HL-60 (cell line): Measurements from ENCODE around the gene RESF1.

Experiments
- DNase-seq, 2 experiments: peaks; one replicate each; pipeline ENCODE4 v3.0.0-alpha.2; 2010 to 2020; ENCODE audit warnings: low read depth in 1 of 2, low spot score in 1 of 2
- H3K27ac ChIP-seq: fragments of 250-450 bp; sonication (Bioruptor Pico); replicated peaks from 2 replicates; pipeline ENCODE4 v1.5.1; 2020; ENCODE audit warnings: mild to moderate bottlenecking, moderate library complexity
- H3K27me3 ChIP-seq: fragments of 250-450 bp; sonication (Bioruptor Pico); 2 replicates; pipeline ENCODE4 v1.5.1; 2021; ENCODE audit warnings: mild to moderate bottlenecking, moderate library complexity; ENCODE audit not compliant: insufficient read depth, poor library complexity, severe bottlenecking
- H3K4me3 ChIP-seq: replicated peaks from 2 replicates; pipeline ENCODE4 v1.5.1; 2011; ENCODE audit warnings: mild to moderate bottlenecking, control low read depth, low read length; ENCODE audit not compliant: insufficient read depth
- GABPA ChIP-seq: IDR thresholded peaks from 2 replicates; pipeline ENCODE4 v1.6.1; 2012; ENCODE audit warnings: low read depth
- POLR2AphosphoS5 ChIP-seq: IDR thresholded peaks from 2 replicates; pipeline ENCODE4 v1.6.1; 2012; ENCODE audit warnings: low read depth
- SPI1 ChIP-seq: IDR thresholded peaks from 2 replicates; pipeline ENCODE4 v1.6.1; 2012; ENCODE audit warnings: low read depth, mild to moderate bottlenecking, borderline replicate concordance
- TF ChIP-seq, protein P1 (sequence below): IDR thresholded peaks from one replicate; pipeline ENCODE4 v1.5.1; 2011; ENCODE audit warnings: low read length, control low read depth, inconsistent platforms; ENCODE audit not compliant: insufficient read depth
- TF ChIP-seq, protein P2 (sequence below): IDR thresholded peaks from 2 replicates; pipeline ENCODE4 v1.6.1; 2012; ENCODE audit warnings: low read depth; ENCODE audit not compliant: insufficient replicate concordance

RESF1 gene

DNA sequence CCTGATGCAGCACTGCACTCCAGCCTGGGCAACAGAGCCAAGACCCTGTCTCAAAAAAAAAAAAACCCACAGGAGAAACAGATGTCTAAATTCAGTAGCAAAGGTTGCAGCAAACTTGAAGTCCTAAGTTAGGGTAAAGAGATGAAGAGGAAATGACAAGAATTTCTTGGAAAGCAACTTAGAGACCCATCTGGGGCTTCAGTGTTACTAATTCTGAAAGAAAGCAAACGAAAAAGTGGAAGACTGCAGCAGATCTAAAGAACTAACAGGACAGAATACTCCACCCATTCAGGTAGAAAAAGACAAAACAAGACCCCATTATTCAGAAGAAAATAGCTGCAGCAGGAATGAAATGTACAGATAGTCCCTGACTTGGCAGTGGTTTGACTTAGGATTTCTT is 31.9 kb downstream of the RESF1 start:
- no peak for DNase-seq
- H3K27ac ChIP-seq, result no peak overlapping the region
- TF ChIP-seq POLR2AphosphoS5 (no peak), GABPA (no peak), SPI1 (no peak)
- TF ChIP-seq, protein P1, sequence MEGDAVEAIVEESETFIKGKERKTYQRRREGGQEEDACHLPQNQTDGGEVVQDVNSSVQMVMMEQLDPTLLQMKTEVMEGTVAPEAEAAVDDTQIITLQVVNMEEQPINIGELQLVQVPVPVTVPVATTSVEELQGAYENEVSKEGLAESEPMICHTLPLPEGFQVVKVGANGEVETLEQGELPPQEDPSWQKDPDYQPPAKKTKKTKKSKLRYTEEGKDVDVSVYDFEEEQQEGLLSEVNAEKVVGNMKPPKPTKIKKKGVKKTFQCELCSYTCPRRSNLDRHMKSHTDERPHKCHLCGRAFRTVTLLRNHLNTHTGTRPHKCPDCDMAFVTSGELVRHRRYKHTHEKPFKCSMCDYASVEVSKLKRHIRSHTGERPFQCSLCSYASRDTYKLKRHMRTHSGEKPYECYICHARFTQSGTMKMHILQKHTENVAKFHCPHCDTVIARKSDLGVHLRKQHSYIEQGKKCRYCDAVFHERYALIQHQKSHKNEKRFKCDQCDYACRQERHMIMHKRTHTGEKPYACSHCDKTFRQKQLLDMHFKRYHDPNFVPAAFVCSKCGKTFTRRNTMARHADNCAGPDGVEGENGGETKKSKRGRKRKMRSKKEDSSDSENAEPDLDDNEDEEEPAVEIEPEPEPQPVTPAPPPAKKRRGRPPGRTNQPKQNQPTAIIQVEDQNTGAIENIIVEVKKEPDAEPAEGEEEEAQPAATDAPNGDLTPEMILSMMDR, result no peak
- TF ChIP-seq, protein P2, sequence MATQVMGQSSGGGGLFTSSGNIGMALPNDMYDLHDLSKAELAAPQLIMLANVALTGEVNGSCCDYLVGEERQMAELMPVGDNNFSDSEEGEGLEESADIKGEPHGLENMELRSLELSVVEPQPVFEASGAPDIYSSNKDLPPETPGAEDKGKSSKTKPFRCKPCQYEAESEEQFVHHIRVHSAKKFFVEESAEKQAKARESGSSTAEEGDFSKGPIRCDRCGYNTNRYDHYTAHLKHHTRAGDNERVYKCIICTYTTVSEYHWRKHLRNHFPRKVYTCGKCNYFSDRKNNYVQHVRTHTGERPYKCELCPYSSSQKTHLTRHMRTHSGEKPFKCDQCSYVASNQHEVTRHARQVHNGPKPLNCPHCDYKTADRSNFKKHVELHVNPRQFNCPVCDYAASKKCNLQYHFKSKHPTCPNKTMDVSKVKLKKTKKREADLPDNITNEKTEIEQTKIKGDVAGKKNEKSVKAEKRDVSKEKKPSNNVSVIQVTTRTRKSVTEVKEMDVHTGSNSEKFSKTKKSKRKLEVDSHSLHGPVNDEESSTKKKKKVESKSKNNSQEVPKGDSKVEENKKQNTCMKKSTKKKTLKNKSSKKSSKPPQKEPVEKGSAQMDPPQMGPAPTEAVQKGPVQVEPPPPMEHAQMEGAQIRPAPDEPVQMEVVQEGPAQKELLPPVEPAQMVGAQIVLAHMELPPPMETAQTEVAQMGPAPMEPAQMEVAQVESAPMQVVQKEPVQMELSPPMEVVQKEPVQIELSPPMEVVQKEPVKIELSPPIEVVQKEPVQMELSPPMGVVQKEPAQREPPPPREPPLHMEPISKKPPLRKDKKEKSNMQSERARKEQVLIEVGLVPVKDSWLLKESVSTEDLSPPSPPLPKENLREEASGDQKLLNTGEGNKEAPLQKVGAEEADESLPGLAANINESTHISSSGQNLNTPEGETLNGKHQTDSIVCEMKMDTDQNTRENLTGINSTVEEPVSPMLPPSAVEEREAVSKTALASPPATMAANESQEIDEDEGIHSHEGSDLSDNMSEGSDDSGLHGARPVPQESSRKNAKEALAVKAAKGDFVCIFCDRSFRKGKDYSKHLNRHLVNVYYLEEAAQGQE, result no peak
- H3K27me3 ChIP-seq, result no peaks in the 10 kb centered on the region
- no peak overlapping the region for H3K4me3 ChIP-seq

DNA sequence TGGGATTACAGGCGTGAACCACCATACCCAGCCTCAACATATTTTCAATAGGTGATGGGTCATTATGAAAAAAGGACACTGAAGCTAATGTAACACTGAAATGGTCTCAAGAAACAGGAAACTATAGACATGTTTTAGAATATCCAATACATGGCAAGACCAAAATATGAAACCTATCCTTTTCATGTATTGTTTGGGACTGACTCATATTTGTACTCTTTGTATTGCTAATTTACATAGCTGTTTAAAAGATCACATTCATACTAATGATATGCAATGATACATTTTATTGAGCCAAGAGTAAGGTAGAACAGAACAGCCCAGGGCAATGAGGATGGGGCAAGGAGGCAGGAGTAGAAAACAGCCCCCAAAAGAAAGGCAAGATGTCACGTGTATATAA is 32.6 kb downstream of the RESF1 start:
- no peak for DNase-seq
- H3K27ac ChIP-seq, result no peak overlapping the region
- H3K4me3 ChIP-seq, result no peak overlapping the region
- TF ChIP-seq POLR2AphosphoS5, result no peak
- TF ChIP-seq, protein P1, result no peak
- TF ChIP-seq SPI1, result no peak
- no peak for TF ChIP-seq GABPA
- TF ChIP-seq, protein P2, result no peak
- H3K27me3 ChIP-seq, result no peaks in the 10 kb centered on the region

DNA sequence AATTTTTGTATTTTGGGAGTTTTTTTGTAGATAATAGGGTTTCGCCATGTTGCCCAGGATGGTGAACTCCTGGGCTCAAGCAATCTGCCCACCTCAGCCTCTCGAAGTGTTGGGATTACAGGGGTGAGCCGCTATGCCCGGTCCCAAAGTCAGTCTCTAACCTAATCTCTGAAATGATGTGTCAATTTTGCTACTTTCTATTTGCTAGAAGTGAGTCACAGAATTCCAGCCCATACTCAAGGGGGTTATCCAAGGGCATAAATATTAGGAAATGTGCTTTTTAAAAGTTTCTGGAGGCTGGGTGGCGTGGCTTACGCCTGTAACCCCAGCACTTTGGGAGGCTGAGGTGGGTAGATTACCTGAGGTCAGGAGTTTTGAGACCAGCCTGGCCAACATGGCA is 40.5 kb downstream of the RESF1 start:
- no peak for DNase-seq
- TF ChIP-seq, protein P1, result no peak
- no peak for TF ChIP-seq GABPA
- TF ChIP-seq SPI1, result no peak
- TF ChIP-seq, protein P2, result no peak
- TF ChIP-seq POLR2AphosphoS5, result no peak

More for the DNA sequence above, 40.5 kb downstream of the RESF1 start:
- H3K27me3 ChIP-seq, result no peaks in the 10 kb centered on the region
- no peak overlapping the region for H3K27ac ChIP-seq
- no peak overlapping the region for H3K4me3 ChIP-seq
